SK-N-MC (cell line): ENCODE data around the gene SNX25.

ENCODE experiments used
- EZH2 ChIP-seq: fragments of 200-600 bp; sonication (generic); IDR thresholded peaks from one replicate; pipeline ENCODE4 v1.6.1; 2017; ENCODE audit warnings: antibody characterized with exemption
- FOXP2 ChIP-seq: optimal IDR thresholded peaks from 2 replicates; pipeline ENCODE3; 2011; ENCODE audit warnings: mild to moderate bottlenecking, moderate library complexity; ENCODE audit not compliant: insufficient read depth; ENCODE audit errors: extremely low read length, control extremely low read depth
- POLR2AphosphoS5 ChIP-seq: IDR thresholded peaks from 2 replicates; pipeline ENCODE4 v1.6.1; 2012; ENCODE audit warnings: mild to moderate bottlenecking, low read depth, low read length, borderline replicate concordance

DNA sequence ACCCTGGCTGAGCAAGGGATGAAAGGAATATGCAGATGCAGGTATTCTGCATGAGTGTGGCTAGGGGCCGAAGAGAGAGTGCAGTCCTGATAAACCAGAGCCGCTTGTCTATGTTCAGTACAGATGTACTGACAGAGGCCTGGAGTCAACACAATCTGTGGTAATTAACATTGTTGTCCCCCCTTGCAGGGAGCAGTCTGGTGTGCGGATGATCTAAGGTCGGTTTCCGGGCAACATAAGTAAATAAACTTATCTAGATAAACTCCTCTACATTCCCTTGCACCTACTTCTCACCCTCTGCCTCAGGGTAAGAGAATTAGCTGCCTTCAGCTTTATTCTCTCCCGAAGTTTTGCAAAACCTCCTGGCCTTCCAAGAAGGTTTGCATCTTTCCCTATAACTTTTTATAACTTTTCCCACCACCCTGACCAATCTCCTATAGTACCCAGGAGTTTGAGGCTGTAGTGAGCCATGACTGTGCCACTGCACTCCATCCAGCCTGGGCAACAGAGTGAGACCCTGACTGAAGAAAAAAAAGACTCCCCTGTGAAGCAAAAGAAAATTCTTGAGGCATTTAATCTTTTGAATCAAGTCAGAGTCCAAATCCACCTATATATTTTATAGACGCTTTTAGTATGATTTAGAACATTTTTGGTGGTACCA lies 26.6 kb downstream of the SNX25 start:
- TF ChIP-seq EZH2 (no peak), POLR2AphosphoS5 (no peak), FOXP2 (no peak)
